Endothelial cell of umbilical vein (primary cell): Measurements from ENCODE around the gene TMEM108. TPM values are rescaled to one million over a fixed set of nuclear protein-coding genes. Genes with fewer than 3 reads are reported as not detected.

Source experiments
- BruUV-seq: library from RNA; stranded (reverse); fragments of 400-500 nt; replicated peaks from 2 replicates; lab custom pipeline; 2021; lab: Mats Ljungman, UMichigan
- CTCF ChIA-PET: fragments of 300-600, 350-600 bp; sonication (Branson Sonifier 250); formaldehyde crosslinking; loops from one replicate; lab custom pipeline; 2021; ENCODE audit warnings: antibody characterized with exemption, inconsistent platforms; lab: Charles Lee
- POLR2A ChIA-PET: fragments of 300-600, 350-600 bp; sonication (Branson Sonifier 250); formaldehyde crosslinking; loops from one replicate; lab custom pipeline; 2021; ENCODE audit warnings: antibody characterized with exemption, inconsistent platforms; lab: Charles Lee
- DNase-seq: peaks from one replicate; pipeline ENCODE4 v3.0.0-alpha.2; 2011; ENCODE audit warnings: low read depth, low spot score
- FAIRE-seq: peaks from 2 replicates; lab custom pipeline; 2011; peaks lifted over from hg19 to GRCh38; lab: Jason Lieb, UNC
- H2AFZ ChIP-seq: 2 replicates; pipeline ENCODE4 v1.6.0; 2012; ENCODE audit warnings: low read depth, low read length, control low read depth, inconsistent platforms
- H3K27ac ChIP-seq: 2 replicates; pipeline ENCODE4 v1.5.1; 2011; ENCODE audit warnings: low read depth, mild to moderate bottlenecking, control low read depth, low read length, moderate library complexity; ENCODE audit not compliant: insufficient read depth
- H3K27me3 ChIP-seq, 2 experiments: 2 replicates each; pipeline versions ENCODE4 v1.6.0 to v1.6.1; 2011; ENCODE audit warnings: low read length in 2 of 2, mixed read lengths in 1 of 2; ENCODE audit not compliant: control insufficient read depth in 2 of 2, insufficient read depth in 2 of 2
- H3K36me3 ChIP-seq, 2 experiments: 2 replicates in 1 of 2; 3 replicates in 1 of 2; pipeline ENCODE4 v1.5.1; 2011; ENCODE audit warnings: low read length in 2 of 2, mild to moderate bottlenecking in 1 of 2, moderate library complexity in 1 of 2; ENCODE audit not compliant: control insufficient read depth in 2 of 2, insufficient read depth in 2 of 2; ENCODE audit errors: extremely low read depth in 1 of 2
- H3K4me1 ChIP-seq: 3 replicates; pipeline ENCODE4 v1.5.1; 2011; ENCODE audit warnings: mild to moderate bottlenecking, low read length; ENCODE audit not compliant: control insufficient read depth, insufficient read depth; ENCODE audit errors: extremely low read depth
- H3K4me2 ChIP-seq: 2 replicates; pipeline ENCODE4 v1.6.1; 2011; ENCODE audit warnings: low read length, control low read depth, mixed read lengths; ENCODE audit not compliant: insufficient read depth
- H3K4me3 ChIP-seq, 3 experiments: fragments of 200-600 bp in 1 of 3; sonication (generic), shearing (Covaris generic) in 1 of 3; replicated peaks in 1 of 3; 2 replicates each; pipeline ENCODE4 v1.5.1; 2011 to 2016; ENCODE audit warnings: control low read depth in 3 of 3, low read length in 3 of 3, mild to moderate bottlenecking in 2 of 3, inconsistent platforms in 1 of 3, low read depth in 1 of 3, moderate library complexity in 1 of 3; ENCODE audit not compliant: insufficient read depth in 1 of 3
- H3K79me2 ChIP-seq: 2 replicates; pipeline ENCODE4 v1.6.0; 2012; ENCODE audit warnings: low read length, inconsistent platforms; ENCODE audit not compliant: control insufficient read depth, insufficient read depth
- H3K9ac ChIP-seq: replicated peaks from 2 replicates; pipeline ENCODE3; 2011; ENCODE audit warnings: low read length, control low read depth; ENCODE audit not compliant: insufficient read depth; ENCODE audit errors: extremely low read depth
- H3K9me1 ChIP-seq: replicated peaks from 3 replicates; pipeline ENCODE4 v1.6.0; 2011; ENCODE audit warnings: mild to moderate bottlenecking, low read length; ENCODE audit not compliant: control insufficient read depth, insufficient read depth; ENCODE audit errors: extremely low read depth
- H3K9me3 ChIP-seq: replicated peaks from 2 replicates; pipeline ENCODE4 v1.5.1; 2012; ENCODE audit warnings: low read length, inconsistent platforms; ENCODE audit not compliant: control insufficient read depth, insufficient read depth
- H4K20me1 ChIP-seq: replicated peaks from 2 replicates; pipeline ENCODE3; 2011; ENCODE audit warnings: mild to moderate bottlenecking, low read length; ENCODE audit not compliant: control insufficient read depth, insufficient read depth; ENCODE audit errors: extremely low read depth
- CTCF ChIP-seq, 2 donors: IDR thresholded peaks; 1 replicate in 1 of 2; 2 replicates in 1 of 2; pipeline ENCODE4 v1.5.1; 2011; ENCODE audit warnings: low read length in 2 of 2, mild to moderate bottlenecking in 2 of 2, moderate library complexity in 2 of 2, control low read depth in 1 of 2, inconsistent platforms in 1 of 2, low read depth in 1 of 2; ENCODE audit not compliant: insufficient read depth in 1 of 2; ENCODE audit errors: extremely low read depth in 1 of 2
- EZH2 ChIP-seq: IDR thresholded peaks from 2 replicates; pipeline ENCODE4 v1.6.1; 2012; ENCODE audit warnings: borderline replicate concordance, low read depth, mild to moderate bottlenecking, moderate library complexity, low read length, inconsistent platforms; ENCODE audit not compliant: severe bottlenecking
- FOS ChIP-seq: IDR thresholded peaks from 2 replicates; pipeline ENCODE4 v1.6.1; 2011; ENCODE audit warnings: mild to moderate bottlenecking, low read length, moderate library complexity, borderline replicate concordance; ENCODE audit not compliant: insufficient read depth
- GATA2 ChIP-seq: IDR thresholded peaks from 2 replicates; pipeline ENCODE4 v1.7.0; 2011; ENCODE audit warnings: low read depth, mild to moderate bottlenecking, moderate library complexity, mixed read lengths, low read length; ENCODE audit not compliant: insufficient read length, insufficient read depth
- JUN ChIP-seq: IDR thresholded peaks from 2 replicates; pipeline ENCODE4 v1.6.1; 2011; ENCODE audit warnings: borderline replicate concordance, low read depth; ENCODE audit not compliant: insufficient read length, insufficient read depth
- MAX ChIP-seq: IDR thresholded peaks from 2 replicates; pipeline ENCODE4 v1.6.1; 2011; ENCODE audit not compliant: insufficient read depth, insufficient read length
- MYC ChIP-seq: IDR thresholded peaks from one replicate; pipeline ENCODE4 v1.6.1; 2011; ENCODE audit warnings: mild to moderate bottlenecking, low read depth, low read length
- POLR2A ChIP-seq: IDR thresholded peaks from 2 replicates; pipeline ENCODE4 v1.6.1; 2012; ENCODE audit warnings: low read depth, mild to moderate bottlenecking, control low read depth, low read length
- POLR2AphosphoS5 ChIP-seq: IDR thresholded peaks from 2 replicates; pipeline ENCODE4 v1.6.1; 2012; ENCODE audit warnings: low read depth, mild to moderate bottlenecking, control low read depth, low read length, moderate library complexity; ENCODE audit not compliant: insufficient read depth
- dilution Hi-C: fragments of 300-500 bp; cut with MboI; formaldehyde crosslinking; loops from one replicate; pipeline ENCODE4 v1.15.0; 2019; ENCODE audit warnings: low sequenced_read_pairs; ENCODE audit not compliant: extremely low pct_ligation_motif_present
- intact Hi-C: fragments of 100-400 bp; cut with micrococcal nuclease; formaldehyde crosslinking; loops from one replicate; pipeline ENCODE4 v1.10.0; 2022
- polyA plus RNA-seq, 4 experiments: library from polyadenylated mRNA; depleted of rRNA in 3 of 4; stranded (reverse) in 3 of 4; unstranded in 1 of 4; fragments of >200 nt; gene quantifications; 2 replicates each; pipeline versions ENCODE4 v1.2.1 to v1.2.3, GENCODE V29; 2011 to 2012; ENCODE audit warnings: missing spikeins in 1 of 4
- total RNA-seq: library from RNA; stranded (reverse); gene quantifications from 2 replicates; pipeline ENCODE4 v1.2.3, GENCODE V29; 2021

TMEM108 gene
- total and polyA plus RNA-seq, 2 donors (not counting 3 experiments of a cell fraction or from before 2014, with no cell fraction given) = 0.40 to 1.1 TPM

GRCh38 chr3:133023362-133023761, 14.8 kb upstream of the TMEM108 start:
- intact Hi-C loops (no loop called here), dilution Hi-C loops (no loop called here)
- no peaks in the 10 kb centered on the region for H4K20me1 ChIP-seq
- no peaks in the 10 kb centered on the region for H3K79me2 ChIP-seq
- TF ChIP-seq FOS (no peak), POLR2AphosphoS5 (no peak), JUN (no peak), CTCF (IDR thresholded peaks at IDR 0.05; ENCODE audit: extremely low read depth in 1 of 2, insufficient read depth in 1 of 2, low read depth in 1 of 2, low read length in 2 of 2) (no peak), EZH2 (no peak), MYC (no peak), MAX (no peak), POLR2A (no peak), GATA2 (no peak)
- no peaks in the 10 kb centered on the region for H3K36me3 ChIP-seq
- H3K4me2 ChIP-seq = no peak overlapping the region
- FAIRE-seq = no peak
- no peak overlapping the region for H3K9ac ChIP-seq
- CTCF ChIA-PET = interaction anchor here (1.1 kb wide), 1 partner anchor 18 kb away, joined by 4 read pairs; no protein-coding TSS in a partner anchor
- no peak for DNase-seq
- no peak overlapping the region for H3K27ac ChIP-seq
- no peaks in the 10 kb centered on the region for H3K9me3 ChIP-seq
- no peaks in the 10 kb centered on the region for H3K9me1 ChIP-seq
- peaks cover 0 to 2% of the 10 kb centered on the region in 2 experiments for H3K27me3 ChIP-seq
- no peak overlapping the region for H3K4me3 ChIP-seq
- no peak overlapping the region for H2AFZ ChIP-seq
- H3K4me1 ChIP-seq = no peaks in the 10 kb centered on the region
- POLR2A ChIA-PET = no interaction called here
- no TSS peak for BruUV-seq
